Fibroblast of peridontal ligament (primary cell): Measurements from ENCODE around the gene WNT6.
"Not testable (repeated sequence)": the region's sequence is repeated elsewhere in the genome, so short reads cannot be mapped to it uniquely, and the experiment has no call there.

Source experiments
- DNase-seq: peaks from one replicate; pipeline ENCODE4 v3.0.0-alpha.2; 2010; ENCODE audit errors: extremely low read depth

WNT6 gene

GRCh38 chr2:218830526-218831306, 28.9 kb upstream of the WNT6 start:
- DNase-seq = no peak

- DNase-seq = no peak
Measured at GRCh38 chr2:218831378-218831990, 28.1 kb upstream of the WNT6 start, which contains the start of gene PRKAG3. Gene PRKAG3, minus strand, starts transcription at chr2:218831803.

- DNase-seq = no peak
Measured at GRCh38 chr2:218832081-218832480, 27.5 kb upstream of the WNT6 start.

GRCh38 chr2:218832520-218832919, 27.1 kb upstream of the WNT6 start:
- DNase-seq = peak; percentile 46

- no peak for DNase-seq
Measured at GRCh38 chr2:218833023-218833609, 26.5 kb upstream of the WNT6 start.

- no peak for DNase-seq
Measured at GRCh38 chr2:218834685-218835084, 24.9 kb upstream of the WNT6 start.

GRCh38 chr2:218837495-218837894, 22.1 kb upstream of the WNT6 start:
- DNase-seq = no peak

GRCh38 chr2:218839430-218839829, 20.2 kb upstream of the WNT6 start:
- peak; percentile 73 for DNase-seq

GRCh38 chr2:218839888-218840287, 19.7 kb upstream of the WNT6 start:
- DNase-seq = no peak

- DNase-seq = not testable (repeated sequence)
Measured at GRCh38 chr2:218844334-218844733, 15.3 kb upstream of the WNT6 start.

GRCh38 chr2:218846963-218847362, 12.6 kb upstream of the WNT6 start:
- DNase-seq = not testable (repeated sequence)

- DNase-seq = no peak
Measured at GRCh38 chr2:218849721-218850120, 9.9 kb upstream of the WNT6 start.

- no peak for DNase-seq
Measured at GRCh38 chr2:218850796-218851195, 8.8 kb upstream of the WNT6 start.

- no peak for DNase-seq
Measured at GRCh38 chr2:218851286-218851685, 8.3 kb upstream of the WNT6 start.

- peak; percentile 33 for DNase-seq
Measured at GRCh38 chr2:218852911-218853667, 6.5 kb upstream of the WNT6 start.

- DNase-seq = no peak
Measured at GRCh38 chr2:218853766-218854165, 5.8 kb upstream of the WNT6 start.

- no peak for DNase-seq
Measured at GRCh38 chr2:218854860-218855259, 4.7 kb upstream of the WNT6 start.

GRCh38 chr2:218855305-218856166, 4.1 kb upstream of the WNT6 start:
- no peak for DNase-seq

- DNase-seq = no peak
Measured at GRCh38 chr2:218856167-218856895, 3.3 kb upstream of the WNT6 start.

GRCh38 chr2:218856896-218857243, 2.7 kb upstream of the WNT6 start:
- DNase-seq = no peak
